LHCN-M2 (cell line): Measurements from ENCODE around the gene PCGF2. TPM values are rescaled to one million over a fixed set of nuclear protein-coding genes. Genes with fewer than 3 reads are reported as not detected.
A peak's percentile ranks its signal among the peaks of the same experiment; 100 is the strongest.

Experiments used
- DNase-seq: peaks from one replicate; pipeline ENCODE4 v3.0.0-alpha.2; 2012; ENCODE audit warnings: low read depth
- total RNA-seq: library from RNA; depleted of rRNA; stranded (reverse); fragments of >200 nt; gene quantifications from 2 replicates; pipeline ENCODE4 v1.2.3, GENCODE V29; 2014; rRNA removed

The PCGF2 gene
- total RNA-seq, 1 experiment from 2014 or later, result 7.7 TPM

- DNase-seq, result no peak
Observed at GRCh38 chr17:38703742-38704605, 44.2 kb downstream of the PCGF2 start.

GRCh38 chr17:38702916-38703741, 45.0 kb downstream of the PCGF2 start:
- no peak for DNase-seq

- DNase-seq, result peak; percentile 80
Observed at GRCh38 chr17:38702166-38702915, 45.8 kb downstream of the PCGF2 start.

- DNase-seq, result peak; percentile 29
Observed at GRCh38 chr17:38701504-38702165, 46.5 kb downstream of the PCGF2 start.

GRCh38 chr17:38698760-38699159, 49.4 kb downstream of the PCGF2 start:
- no peak for DNase-seq

GRCh38 chr17:38697061-38697820, 50.9 kb downstream of the PCGF2 start:
- DNase-seq, result no peak

GRCh38 chr17:38693700-38694329, 54.3 kb downstream of the PCGF2 start:
- DNase-seq, result no peak

- DNase-seq, result no peak
Observed at GRCh38 chr17:38691154-38691553, 57.0 kb downstream of the PCGF2 start.

- DNase-seq, result no peak
Observed at GRCh38 chr17:38690386-38690785, 57.8 kb downstream of the PCGF2 start.

GRCh38 chr17:38687286-38687685, 60.9 kb downstream of the PCGF2 start:
- no peak for DNase-seq

GRCh38 chr17:38685491-38685890, 62.6 kb downstream of the PCGF2 start:
- DNase-seq, result no peak

Other genes starting within 250 kb of the PCGF2 start
- gene SRCIN1, start 142.4 kb downstream of the PCGF2 start, total RNA-seq, result not detected in 2 replicates
- 2.6 and 2.7 TPM in 2 replicates for gene EPOP, start 73.4 kb downstream of the PCGF2 start, total RNA-seq
- 21.4 and 26.8 TPM in 2 replicates for gene MLLT6, start 43.1 kb downstream of the PCGF2 start, total RNA-seq
- 7.4 and 9.9 TPM in 2 replicates for gene CISD3, start 18.0 kb downstream of the PCGF2 start, total RNA-seq
- 233 and 303 TPM in 2 replicates for gene PSMB3, start 4.4 kb upstream of the PCGF2 start, total RNA-seq
- gene PIP4K2B, start 51.2 kb upstream of the PCGF2 start, total RNA-seq, result 65.9 and 68.3 TPM in 2 replicates
- 9.5 and 10.1 TPM in 2 replicates for gene CWC25, start 77.0 kb upstream of the PCGF2 start, total RNA-seq
- 945 and 978 TPM in 2 replicates for gene RPL23, start 105.4 kb upstream of the PCGF2 start, total RNA-seq
- 299 and 362 TPM in 2 replicates for gene LASP1, start 121.7 kb upstream of the PCGF2 start, total RNA-seq
- gene FBXO47, start 219.1 kb upstream of the PCGF2 start, total RNA-seq, result not detected in 2 replicates